Loucy (cell line): Measurements from ENCODE around the gene C9orf78.

Experiments used
- EZH2phosphoT487 ChIP-seq: fragments of 200-600 bp; IDR thresholded peaks from 2 replicates; pipeline ENCODE4 v1.6.1; 2018; ENCODE audit warnings: antibody characterized with exemption, mild to moderate bottlenecking, moderate library complexity, borderline replicate concordance
- TF ChIP-seq, protein P1 (sequence below): fragments of 200-600 bp; sonication (generic); conservative IDR thresholded peaks from 2 replicates; pipeline ENCODE4 v1.5.1; 2014; ENCODE audit warnings: mild to moderate bottlenecking, antibody characterized with exemption, low read length

GRCh38 chr9:129823542-129823934 is 11.5 kb downstream of the C9orf78 start:
- no peak for TF ChIP-seq EZH2phosphoT487
- TF ChIP-seq, protein P1, sequence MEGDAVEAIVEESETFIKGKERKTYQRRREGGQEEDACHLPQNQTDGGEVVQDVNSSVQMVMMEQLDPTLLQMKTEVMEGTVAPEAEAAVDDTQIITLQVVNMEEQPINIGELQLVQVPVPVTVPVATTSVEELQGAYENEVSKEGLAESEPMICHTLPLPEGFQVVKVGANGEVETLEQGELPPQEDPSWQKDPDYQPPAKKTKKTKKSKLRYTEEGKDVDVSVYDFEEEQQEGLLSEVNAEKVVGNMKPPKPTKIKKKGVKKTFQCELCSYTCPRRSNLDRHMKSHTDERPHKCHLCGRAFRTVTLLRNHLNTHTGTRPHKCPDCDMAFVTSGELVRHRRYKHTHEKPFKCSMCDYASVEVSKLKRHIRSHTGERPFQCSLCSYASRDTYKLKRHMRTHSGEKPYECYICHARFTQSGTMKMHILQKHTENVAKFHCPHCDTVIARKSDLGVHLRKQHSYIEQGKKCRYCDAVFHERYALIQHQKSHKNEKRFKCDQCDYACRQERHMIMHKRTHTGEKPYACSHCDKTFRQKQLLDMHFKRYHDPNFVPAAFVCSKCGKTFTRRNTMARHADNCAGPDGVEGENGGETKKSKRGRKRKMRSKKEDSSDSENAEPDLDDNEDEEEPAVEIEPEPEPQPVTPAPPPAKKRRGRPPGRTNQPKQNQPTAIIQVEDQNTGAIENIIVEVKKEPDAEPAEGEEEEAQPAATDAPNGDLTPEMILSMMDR, result no peak
